Stimulated activated CD4-positive, alpha-beta T cell treated with anti-CD3 and anti-CD28 coated beads, Interleukin-4, amount 100 ng/mL, for 4 hours (primary cell): ENCODE measurements around the gene S1PR3.

ENCODE experiments used
- DNase-seq, 2 experiments: peaks; one replicate each; pipeline ENCODE4 v3.0.0-alpha.2; 2020

S1PR3 gene

DNA sequence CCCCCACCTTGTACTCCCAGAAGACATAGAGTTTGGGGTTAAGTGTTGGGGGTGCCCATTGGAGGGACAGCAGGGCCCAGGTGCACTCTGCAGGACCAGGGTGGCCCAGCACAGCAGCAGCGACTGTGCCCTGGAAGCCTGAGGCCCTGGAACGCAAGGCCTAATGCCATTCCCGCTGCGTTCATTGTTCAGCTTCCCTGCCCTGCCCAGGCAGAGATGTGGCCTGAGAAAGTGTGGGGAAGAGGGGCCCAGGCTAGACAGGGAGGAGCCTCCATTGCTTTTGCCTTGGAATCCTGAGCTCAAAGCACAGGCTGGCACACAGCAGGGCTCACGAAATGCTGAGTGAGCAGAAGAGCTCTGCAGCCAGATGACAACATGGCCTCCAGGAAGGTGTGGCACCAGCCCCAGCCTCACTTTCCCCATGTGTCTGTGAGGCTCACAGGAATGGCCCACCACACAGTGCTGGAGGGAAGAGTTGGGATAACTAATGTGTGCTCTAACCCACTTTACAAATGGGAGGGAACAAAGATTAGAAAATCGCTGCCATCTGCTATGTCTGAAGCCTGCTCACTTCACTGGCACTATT, 19.4 kb downstream of the S1PR3 start:
- no peak for DNase-seq

DNA sequence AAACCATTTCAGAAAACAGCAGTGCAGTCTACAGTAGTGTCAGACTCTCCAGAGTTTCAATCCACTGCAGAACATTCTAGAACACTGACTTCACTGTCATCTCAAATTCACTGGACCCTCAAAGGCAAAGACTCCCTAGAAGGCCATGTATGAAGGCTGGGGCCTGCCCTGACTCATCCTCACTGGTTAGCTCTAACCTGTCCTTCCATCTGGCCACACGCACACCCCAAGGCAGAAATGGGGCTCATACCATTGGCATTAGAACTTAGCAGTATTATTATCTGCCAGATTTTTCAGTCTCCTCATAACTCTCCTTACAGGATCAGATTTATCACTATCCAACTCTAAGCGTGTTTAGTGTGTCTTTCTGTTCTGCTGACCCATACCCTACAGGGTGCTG, 20.4 kb downstream of the S1PR3 start:
- DNase-seq = no peak

GRCh38 chr9:89012294-89013042, 21.2 kb downstream of the S1PR3 start:
- DNase-seq = no peak

DNA sequence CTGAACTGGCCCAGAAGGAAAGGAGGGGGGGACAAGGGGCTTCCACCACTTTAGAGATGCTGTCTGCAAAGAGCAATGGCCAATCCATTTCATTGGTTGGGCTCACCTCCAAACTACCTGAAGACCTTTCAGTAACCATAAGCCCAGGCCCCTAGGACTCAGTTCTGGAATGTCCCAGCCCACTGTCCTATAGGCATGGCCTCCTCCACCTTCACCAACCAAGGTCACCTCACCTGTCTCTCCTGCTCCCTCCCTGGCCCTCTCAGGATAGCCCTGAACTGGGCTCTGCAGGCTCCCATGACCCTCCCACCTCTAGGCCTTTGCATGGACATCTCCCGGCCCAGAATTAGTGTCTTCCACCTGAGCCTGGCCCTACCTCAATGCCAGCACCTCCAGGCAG, 22.4 kb downstream of the S1PR3 start:
- no peak for DNase-seq

DNA sequence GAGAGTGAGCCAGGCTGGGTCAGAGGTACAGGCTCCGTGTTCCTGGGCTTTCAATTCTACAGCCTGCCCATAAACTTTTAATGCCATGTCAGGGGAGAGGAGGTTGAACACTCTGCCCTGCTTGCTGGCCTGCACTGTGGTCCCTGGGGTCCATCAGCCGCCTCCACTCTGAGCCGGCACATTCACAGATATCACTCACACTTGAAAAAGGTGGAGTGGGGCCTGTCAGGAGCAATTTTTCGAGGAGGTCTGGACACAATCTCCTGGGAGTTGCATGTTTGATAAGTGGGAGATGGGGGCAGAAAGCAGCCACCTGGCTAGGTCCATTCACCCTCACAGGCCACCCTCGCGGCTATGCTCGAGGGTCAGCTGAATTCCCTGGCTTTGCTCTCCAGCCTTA, 22.9 kb downstream of the S1PR3 start:
- DNase-seq = no peak

- no peak for DNase-seq
These were observed 24.1 kb downstream of the S1PR3 start for GRCh38 chr9:89015336-89015735.

- no peak for DNase-seq
These were observed 29.5 kb downstream of the S1PR3 start for GRCh38 chr9:89020754-89021153.

DNA sequence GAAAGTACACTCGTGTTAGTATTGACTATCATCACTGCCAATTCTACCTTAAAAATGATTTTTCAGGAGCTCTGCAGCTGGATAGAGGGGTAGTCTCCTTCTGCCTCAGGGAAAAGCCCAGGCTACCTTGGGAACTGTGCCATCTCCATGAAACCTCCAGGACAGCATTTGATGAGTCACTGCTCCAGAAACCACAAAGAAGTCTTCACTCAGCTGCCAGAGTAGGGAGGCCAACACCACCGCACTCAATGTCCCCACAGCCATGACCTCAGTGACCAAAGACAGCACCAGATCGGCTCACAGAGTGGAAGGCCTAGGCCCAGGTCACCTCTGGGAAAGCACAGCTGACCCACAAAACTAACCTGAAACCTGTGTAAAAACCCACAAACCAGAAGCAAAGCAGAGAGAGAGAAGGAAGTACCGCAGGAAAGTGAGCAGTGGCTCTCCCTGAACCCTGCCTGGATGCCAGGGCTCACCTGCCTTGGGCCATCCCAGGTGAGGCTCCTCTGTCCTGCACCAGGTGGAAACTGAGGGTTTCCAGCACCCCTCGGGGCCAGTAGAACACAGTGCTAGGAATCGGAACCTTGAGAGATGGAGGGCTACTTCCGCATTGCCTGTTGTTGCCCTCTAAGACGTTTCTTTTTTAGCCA, 30.0 kb downstream of the S1PR3 start:
- no peak for DNase-seq

GRCh38 chr9:89022001-89022759, 30.9 kb downstream of the S1PR3 start:
- DNase-seq = no peak

DNA sequence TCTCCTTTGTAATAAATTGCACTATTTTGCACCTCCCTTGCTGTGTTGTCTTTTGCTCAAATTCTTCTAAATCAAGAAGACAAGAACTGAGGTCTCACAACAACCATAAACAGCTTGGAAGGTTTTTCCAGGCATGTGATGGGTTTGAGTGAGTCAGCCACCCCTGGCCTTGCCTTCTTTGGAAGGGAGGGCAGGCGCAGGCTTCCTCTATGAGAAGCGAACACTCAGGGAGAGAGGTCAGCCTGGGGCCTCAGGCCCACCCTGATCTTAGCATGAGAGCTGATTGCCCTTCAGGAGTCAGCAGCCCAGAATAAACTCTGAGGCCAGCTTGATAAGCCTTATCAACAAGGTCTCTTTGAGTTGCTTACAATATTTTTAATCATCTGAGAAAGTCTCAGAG, 31.6 kb downstream of the S1PR3 start:
- no peak for DNase-seq

- no peak for DNase-seq
These were observed 32.5 kb downstream of the S1PR3 start for GRCh38 chr9:89023740-89024139.

DNA sequence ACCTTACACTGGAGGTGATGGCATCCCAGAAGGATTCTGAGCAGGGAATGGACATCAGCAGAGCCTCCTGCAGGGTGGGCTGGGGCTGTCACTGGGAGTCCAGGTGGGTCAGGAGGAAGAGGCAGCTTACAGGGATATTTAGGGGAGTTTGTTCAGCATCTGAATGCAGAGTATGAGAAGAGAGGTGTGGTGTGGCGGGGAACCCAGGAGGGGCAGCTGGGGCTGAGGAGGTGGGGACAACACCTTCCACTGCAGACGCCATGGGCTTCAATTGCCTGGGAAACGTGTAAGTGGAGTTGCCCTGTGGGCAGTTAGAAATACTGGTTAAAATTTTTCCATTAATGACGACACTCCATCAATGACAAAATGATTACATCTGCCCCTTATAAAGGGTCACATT, 33.5 kb downstream of the S1PR3 start:
- DNase-seq = no peak

GRCh38 chr9:89025553-89025952, 34.3 kb downstream of the S1PR3 start:
- no peak for DNase-seq

DNA sequence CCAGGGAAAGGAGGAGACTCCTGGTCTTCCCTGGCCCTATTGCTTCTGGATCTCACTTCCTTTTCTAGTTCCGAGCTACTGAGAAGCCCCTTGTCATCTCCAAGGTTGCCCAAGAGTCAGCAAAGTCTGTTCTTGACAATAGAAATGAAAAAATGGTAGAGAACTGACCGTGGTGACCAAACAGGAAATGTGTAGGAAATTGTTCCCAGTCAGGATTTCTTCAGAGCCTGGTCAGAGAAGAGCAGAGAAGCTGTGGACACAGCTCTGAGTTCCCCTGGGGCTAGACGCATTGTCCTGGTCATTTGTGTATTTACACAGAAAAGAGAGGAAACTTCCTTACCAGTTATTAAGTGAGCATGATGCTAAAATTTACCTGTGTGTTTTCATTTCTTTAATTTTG, 35.6 kb downstream of the S1PR3 start:
- DNase-seq = no peak

DNA sequence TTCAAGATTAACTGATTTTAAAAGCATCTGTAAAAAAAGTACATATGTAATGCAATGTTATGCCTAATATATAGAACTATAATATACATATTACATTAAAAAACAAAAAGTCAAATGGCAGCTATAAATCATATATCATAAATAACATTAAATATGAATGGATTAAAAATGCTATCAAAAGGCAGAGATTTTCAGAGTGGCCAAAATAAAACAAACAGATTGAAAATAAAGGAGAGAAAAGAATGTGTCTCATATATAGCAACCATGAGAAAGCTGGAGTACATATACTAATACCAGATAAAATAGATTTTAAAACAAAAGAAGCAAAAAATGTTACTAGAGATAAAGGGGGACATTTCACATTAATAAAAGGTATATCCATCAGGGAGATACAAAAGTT, 38.5 kb downstream of the S1PR3 start:
- DNase-seq = no peak

DNA sequence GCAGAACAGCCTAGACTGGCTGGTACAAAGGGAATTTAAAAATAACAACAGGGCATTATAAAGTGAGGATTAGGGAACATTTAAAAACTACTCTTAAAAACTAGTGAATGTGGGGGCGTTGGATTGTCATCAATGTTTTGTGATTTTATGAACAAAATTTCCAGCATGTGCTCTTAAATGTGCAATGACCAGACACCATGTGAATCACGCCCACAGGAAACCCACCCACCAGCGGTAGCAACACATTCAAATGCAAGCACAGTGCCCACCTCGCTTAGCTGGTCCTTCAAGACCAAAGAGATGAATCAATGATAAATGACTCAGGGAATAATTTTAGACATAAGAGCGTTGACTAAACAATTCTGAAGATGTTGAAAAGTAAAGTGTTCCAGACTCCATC, 40.9 kb downstream of the S1PR3 start:
- DNase-seq = no peak

GRCh38 chr9:89032661-89033060, 41.4 kb downstream of the S1PR3 start:
- no peak for DNase-seq

GRCh38 chr9:89036383-89036782, 45.1 kb downstream of the S1PR3 start:
- DNase-seq = no peak

DNA sequence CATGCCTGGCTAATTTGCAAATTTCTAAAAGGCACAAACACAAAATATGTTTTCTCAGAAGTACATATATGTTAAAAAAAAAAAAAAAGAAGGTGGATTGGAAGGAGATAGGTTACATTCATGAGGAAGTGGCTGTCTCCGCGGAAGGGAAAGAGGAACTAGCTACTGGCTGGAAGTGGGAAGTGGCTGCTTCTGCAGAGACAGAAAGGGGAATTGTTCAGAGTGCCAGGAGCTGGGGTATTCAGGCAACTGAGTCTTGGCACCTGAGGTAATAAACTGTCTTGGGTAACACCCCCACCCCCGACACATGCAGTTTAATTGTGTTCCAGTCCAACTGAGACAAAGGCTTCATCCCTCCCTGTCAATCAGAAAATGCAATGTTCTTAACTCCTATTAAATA, 45.6 kb downstream of the S1PR3 start:
- DNase-seq = no peak

DNA sequence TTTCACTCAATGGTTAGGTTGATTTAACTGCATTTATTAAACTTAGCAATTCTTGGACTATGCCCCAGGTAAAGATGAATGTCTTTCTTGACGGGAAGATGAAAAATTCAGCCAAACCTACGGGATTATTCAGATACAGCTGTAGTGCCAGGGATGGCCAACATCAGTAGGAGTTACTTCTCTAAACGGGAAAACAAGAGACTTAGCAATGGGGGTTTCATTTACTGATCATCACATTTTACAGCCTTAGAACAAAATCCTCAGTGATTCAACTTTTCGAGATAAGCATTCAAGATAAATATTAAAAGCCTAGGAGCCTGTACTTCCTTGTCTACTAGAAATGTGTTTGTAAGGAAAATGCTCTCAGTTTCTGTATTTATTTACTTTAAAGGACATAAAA, 46.1 kb downstream of the S1PR3 start:
- no peak for DNase-seq

GRCh38 chr9:89037891-89038290, 46.6 kb downstream of the S1PR3 start:
- DNase-seq = no peak

GRCh38 chr9:89038382-89039103, 47.3 kb downstream of the S1PR3 start:
- DNase-seq = no peak

- no peak for DNase-seq
These were observed 47.8 kb downstream of the S1PR3 start for GRCh38 chr9:89039104-89039465.
